SU-DHL-6 (cell line): ENCODE results near the gene CTR9.

Experiments used
- H2AFZ ChIP-seq: fragments of 200-600 bp; sonication (generic); 2 replicates; pipeline ENCODE4 v1.6.1; 2014; ENCODE audit warnings: low read depth, mild to moderate bottlenecking, moderate library complexity, mixed read lengths, antibody characterized with exemption, low read length; ENCODE audit not compliant: severe bottlenecking
- H3F3A ChIP-seq: fragments of 200-600 bp; shearing (Covaris generic); 2 replicates; pipeline ENCODE4 v1.6.0; 2016; ENCODE audit warnings: antibody characterized with exemption, mild to moderate bottlenecking; ENCODE audit not compliant: insufficient read depth
- H3K27ac ChIP-seq: fragments of 200-600 bp; sonication (generic); 2 replicates; pipeline ENCODE4 v1.5.1; 2016; ENCODE audit warnings: low read depth, mild to moderate bottlenecking, low read length, moderate library complexity, mixed read lengths
- H3K27me3 ChIP-seq: fragments of 200-600 bp; sonication (generic), shearing (Covaris generic); 2 replicates; pipeline ENCODE4 v1.6.0; 2014; ENCODE audit warnings: mild to moderate bottlenecking, low read length
- H3K36me3 ChIP-seq: fragments of 200-600 bp; sonication (generic); 2 replicates; pipeline ENCODE4 v1.6.1; 2014; ENCODE audit warnings: mild to moderate bottlenecking, low read length, mixed read lengths
- H3K4me2 ChIP-seq: fragments of 300-600, 200-600 bp; shearing (Covaris generic), sonication (generic); 2 replicates; pipeline ENCODE4 v1.6.0; 2014; ENCODE audit warnings: low read length, low read depth, mild to moderate bottlenecking; ENCODE audit not compliant: poor library complexity, severe bottlenecking
- H3K4me3 ChIP-seq: fragments of 200-600 bp; sonication (generic); 2 replicates; pipeline ENCODE4 v1.5.1; 2014; ENCODE audit warnings: antibody characterized with exemption, low read length, mild to moderate bottlenecking, mixed read lengths; ENCODE audit not compliant: insufficient read depth, poor library complexity, severe bottlenecking
- H3K79me2 ChIP-seq: fragments of 200-600 bp; sonication (generic); 2 replicates; pipeline ENCODE4 v1.6.1; 2014; ENCODE audit warnings: mild to moderate bottlenecking, low read length, moderate library complexity; ENCODE audit not compliant: insufficient read depth
- H3K9ac ChIP-seq: fragments of 200-600 bp; sonication (generic); 2 replicates; pipeline ENCODE4 v1.7.0; 2014; ENCODE audit warnings: mild to moderate bottlenecking, low read length
- H3K9me2 ChIP-seq: fragments of 200-600 bp; sonication (generic); replicated peaks from 2 replicates; pipeline ENCODE4 v1.6.1; 2014; ENCODE audit warnings: low read length; ENCODE audit not compliant: insufficient read depth
- H3K9me3 ChIP-seq: fragments of 200-600 bp; sonication (generic); 2 replicates; pipeline ENCODE4 v1.6.1; 2014; ENCODE audit warnings: low read length, mixed read lengths; ENCODE audit not compliant: insufficient read depth
- H4K20me1 ChIP-seq: fragments of 200-600 bp; sonication (generic); 2 replicates; pipeline ENCODE4 v1.6.1; 2014; ENCODE audit warnings: low read depth, mild to moderate bottlenecking, antibody characterized with exemption, low read length, moderate library complexity, mixed read lengths
- CTCF ChIP-seq: fragments of 200-600 bp; sonication (generic); IDR thresholded peaks from one replicate; pipeline ENCODE4 v1.5.1; 2017; ENCODE audit warnings: antibody characterized with exemption, mild to moderate bottlenecking, low read length, moderate library complexity; ENCODE audit not compliant: insufficient read depth, poor library complexity, severe bottlenecking
- EZH2phosphoT487 ChIP-seq: fragments of 200-600 bp; sonication (generic), shearing (Covaris generic); conservative IDR thresholded peaks from 2 replicates; pipeline ENCODE4 v1.6.1; 2018; ENCODE audit warnings: mild to moderate bottlenecking, antibody characterized with exemption, low read length, moderate library complexity, mixed read lengths

Gene CTR9

DNA sequence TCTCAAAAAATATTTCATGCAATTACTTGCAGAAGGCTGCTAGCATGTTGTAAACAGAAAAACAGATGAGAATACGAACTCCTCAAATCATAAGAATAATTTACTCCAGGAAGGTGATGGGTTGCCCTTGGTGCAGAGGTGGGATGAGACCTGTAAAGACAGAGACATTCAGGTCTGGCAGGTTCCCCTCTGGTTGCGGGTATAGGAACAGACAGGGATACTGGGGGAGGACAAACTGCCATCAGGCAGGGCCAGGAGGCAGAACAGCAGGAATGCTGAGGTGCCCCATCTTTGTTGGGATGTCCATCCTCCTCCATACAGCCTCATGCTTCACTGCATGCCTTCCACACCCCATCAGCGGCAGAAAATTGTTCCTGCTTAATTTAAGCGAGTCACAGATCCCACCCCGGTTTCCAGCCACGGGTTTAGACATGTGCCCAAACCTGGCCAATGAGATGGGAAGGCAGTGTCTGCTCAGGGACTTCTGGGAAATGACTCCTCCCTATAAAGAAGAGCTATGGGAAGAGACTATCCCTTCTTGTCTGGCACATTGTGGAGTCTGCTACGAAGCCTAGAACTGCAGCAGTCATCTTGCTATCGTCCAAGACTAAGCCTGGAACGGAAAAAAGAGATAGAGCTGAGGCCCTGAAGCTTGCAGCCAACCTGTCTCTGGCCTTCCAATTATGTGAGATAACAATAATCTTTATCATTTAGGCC lies 34.3 kb upstream of the CTR9 start:
- Histone ChIP-seq H3K36me3 (no peaks in the 10 kb centered on the region), H3K9me2 (no peaks in the 10 kb centered on the region), H3F3A (no peaks in the 10 kb centered on the region), H4K20me1 (no peaks in the 10 kb centered on the region), H2AFZ (no peak overlapping the region), H3K4me3 (no peak overlapping the region), H3K9ac (no peak overlapping the region), H3K27me3 (no peaks in the 10 kb centered on the region), H3K4me2 (no peak overlapping the region), H3K27ac (no peak overlapping the region), H3K9me3 (no peaks in the 10 kb centered on the region), H3K79me2 (no peaks in the 10 kb centered on the region)
- no peak for TF ChIP-seq CTCF
- TF ChIP-seq EZH2phosphoT487 = no peak

DNA sequence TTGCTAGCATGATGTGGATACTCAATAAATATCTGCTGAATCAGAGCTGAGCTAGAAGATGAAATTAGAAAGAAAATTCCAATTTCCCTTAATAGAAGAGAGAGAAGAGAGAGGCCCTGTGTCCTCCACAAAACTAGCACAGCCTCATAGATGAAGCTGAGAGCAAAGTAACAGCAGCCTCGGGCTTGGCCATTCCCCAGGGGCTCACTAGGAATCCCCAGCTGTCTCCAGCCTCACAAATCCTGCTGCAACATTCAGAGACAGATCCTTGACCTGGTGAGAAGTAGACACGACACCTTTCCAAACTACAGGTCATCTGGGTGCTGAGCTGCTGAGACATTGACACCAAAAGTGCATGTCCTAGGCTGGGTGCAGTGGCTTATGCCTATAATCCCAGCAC lies 31.4 kb upstream of the CTR9 start:
- Histone ChIP-seq H3K9ac (no peak overlapping the region), H2AFZ (no peak overlapping the region), H3F3A (no peaks in the 10 kb centered on the region), H3K4me3 (no peak overlapping the region), H4K20me1 (no peaks in the 10 kb centered on the region), H3K9me3 (no peaks in the 10 kb centered on the region), H3K36me3 (no peaks in the 10 kb centered on the region), H3K27me3 (no peaks in the 10 kb centered on the region), H3K79me2 (no peaks in the 10 kb centered on the region), H3K4me2 (no peak overlapping the region), H3K9me2 (no peaks in the 10 kb centered on the region), H3K27ac (no peak overlapping the region)
- no peak for TF ChIP-seq EZH2phosphoT487
- no peak for TF ChIP-seq CTCF

DNA sequence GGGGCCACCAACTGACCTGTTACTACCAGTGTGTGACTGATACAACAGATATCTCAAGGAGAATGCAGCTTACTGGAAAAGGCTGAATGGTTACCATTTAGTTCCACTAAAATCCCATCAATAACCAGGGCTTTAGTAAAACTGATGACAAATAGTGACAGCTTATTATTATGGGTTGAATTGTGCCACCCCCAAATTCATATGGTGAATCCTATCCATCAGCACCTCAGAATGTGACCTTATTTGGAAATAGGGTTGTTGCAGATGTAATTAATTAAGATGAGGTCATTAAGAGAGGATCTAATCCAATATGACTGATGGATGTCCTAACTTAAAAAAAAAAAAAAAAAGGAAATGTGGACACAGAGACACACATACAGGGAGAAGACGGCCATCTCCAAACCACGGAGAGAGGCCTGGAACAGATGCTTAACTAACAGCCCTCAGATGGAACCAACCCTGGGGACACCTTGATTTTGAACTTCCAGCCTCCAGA lies 30.1 kb upstream of the CTR9 start:
- Histone ChIP-seq H3K9me3 (no peaks in the 10 kb centered on the region), H4K20me1 (no peaks in the 10 kb centered on the region), H3K27ac (no peak overlapping the region), H3K4me2 (no peak overlapping the region), H3K9me2 (no peaks in the 10 kb centered on the region), H3K4me3 (no peak overlapping the region), H3K27me3 (no peaks in the 10 kb centered on the region), H2AFZ (no peak overlapping the region), H3F3A (no peaks in the 10 kb centered on the region), H3K36me3 (no peaks in the 10 kb centered on the region), H3K9ac (no peak overlapping the region), H3K79me2 (no peaks in the 10 kb centered on the region)
- TF ChIP-seq CTCF = no peak
- no peak for TF ChIP-seq EZH2phosphoT487
